Gastrocnemius medialis (tissue), 4 donors: ENCODE data around the gene RANGRF. TPM values are rescaled to one million over a fixed set of nuclear protein-coding genes. Genes with fewer than 3 reads are reported as not detected.

Source experiments
- ATAC-seq, 2 donors: fragments of 150-250 bp; one replicate each; pipeline ENCODE4 v1.9.1; 2016
- DNase-seq, 2 donors: peaks; one replicate each; pipeline ENCODE4 v3.0.0-alpha.2; 2019
- H3K27ac ChIP-seq, 4 donors: fragments of 200-600 bp; sonication (generic); 1 replicate in 1 of 4; 2 replicates in 3 of 4; pipeline ENCODE4 v1.5.1; 2016 to 2018; ENCODE audit warnings: mild to moderate bottlenecking in 2 of 4, moderate library complexity in 1 of 4
- H3K27me3 ChIP-seq, 3 donors: fragments of 200-600 bp; sonication (generic) in 2 of 3; 1 replicate in 1 of 3; 2 replicates in 2 of 3; pipeline versions ENCODE4 v1.5.1 to v1.6.0; 2016 to 2019; ENCODE audit warnings: mild to moderate bottlenecking in 1 of 3, moderate library complexity in 1 of 3
- H3K36me3 ChIP-seq, 2 donors: fragments of 200-600 bp; sonication (generic) in 1 of 2; one replicate each; pipeline ENCODE4 v1.5.1; 2017 to 2018
- H3K4me1 ChIP-seq, 2 donors: fragments of 200-600 bp; sonication (generic) in 1 of 2; one replicate each; pipeline ENCODE4 v1.5.1; 2016 to 2017; ENCODE audit warnings: mild to moderate bottlenecking in 2 of 2
- H3K4me3 ChIP-seq, 4 donors: fragments of 200-600 bp; sonication (generic) in 3 of 4; 1 replicate in 1 of 4; 2 replicates in 3 of 4; pipeline ENCODE4 v1.5.1; 2016 to 2019; ENCODE audit warnings: mild to moderate bottlenecking in 2 of 4
- H3K9me3 ChIP-seq, 3 donors: fragments of 200-600 bp; sonication (generic) in 2 of 3; 1 replicate in 1 of 3; 2 replicates in 2 of 3; pipeline ENCODE4 v1.5.1; 2016 to 2019
- CTCF ChIP-seq, 5 experiments: fragments of 450-650 bp in 3 of 5; fragments of 200-600 bp in 2 of 5; sonication (generic) in 2 of 5; IDR thresholded peaks in 4 of 5; conservative IDR thresholded peaks in 1 of 5; 1 replicate in 4 of 5; 2 replicates in 1 of 5; pipeline ENCODE4 v1.5.1; 2016 to 2019; ENCODE audit warnings: antibody characterized with exemption in 5 of 5, mild to moderate bottlenecking in 3 of 5, moderate library complexity in 3 of 5
- POLR2A ChIP-seq, 2 donors: fragments of 450-650 bp; IDR thresholded peaks; one replicate each; pipeline ENCODE4 v1.6.1; 2017; ENCODE audit warnings: antibody characterized with exemption in 2 of 2, mild to moderate bottlenecking in 2 of 2, moderate library complexity in 2 of 2
- in situ Hi-C, 4 donors: fragments of 200-750 bp; cut with MboI; loops; one replicate each; pipeline versions ENCODE4 v1.15.0 to v1.8.0; 2017; ENCODE audit warnings: low sequenced_read_pairs in 4 of 4
- intact Hi-C: fragments of 100-400 bp; cut with DNase I; formaldehyde crosslinking; loops from one replicate; pipeline ENCODE4 v1.15.1; 2023; ENCODE audit warnings: low total_unique reads
- total RNA-seq, 4 donors: library from RNA; depleted of rRNA; stranded (reverse); fragments of >200 nt; gene quantifications; one replicate each; pipeline versions ENCODE4 v1.1.0 to v1.2.3, GENCODE V29; 2016

The RANGRF gene
- total RNA-seq, 4 donors from 2014 or later: 6.9 to 21.2 (median 15.4) TPM

GRCh38 chr17:8310601-8311123, 22.2 kb downstream of the RANGRF start:
- no peak for ATAC-seq
- intact Hi-C loops (no loop called here), in situ Hi-C loops (loop anchor here in 2 of 4 donors (25.0 kb wide), 1 partner anchor 223 kb away; the partner anchor contains the start of gene ALOX12B (in 2 of the 2))
- DNase-seq: no peak
- Histone ChIP-seq H3K36me3 (no peaks in the 10 kb centered on the region), H3K9me3 (no peaks in the 10 kb centered on the region), H3K27ac (peak overlapping the region in 3 of 4 donors; percentile 65 to 68 (median 67)), H3K27me3 (peaks cover 7 to 26% (median 15%) of the 10 kb centered on the region in 3 donors), H3K4me3 (peak overlapping the region; percentile 30 to 50 (median 36)), H3K4me1 (no peaks in the 10 kb centered on the region)
- TF ChIP-seq POLR2A (IDR thresholded peaks at IDR 0.05) (no peak), CTCF (IDR thresholded peaks at IDR 0.05 in 4 of 5, conservative IDR thresholded peaks at IDR 0.05 in 1 of 5) (no peak)

- DNase-seq (no peak), ATAC-seq (no peak)
- H3K36me3 ChIP-seq: no peaks in the 10 kb centered on the region
- H3K9me3 ChIP-seq: no peaks in the 10 kb centered on the region
- in situ Hi-C loops: loop anchor here in 2 of 4 donors (25.0 kb wide), 1 partner anchor 224 kb away; the partner anchor contains the start of gene ALOX12B (in 2 of the 2)
- peaks cover 13 to 30% (median 18%) of the 10 kb centered on the region in 3 donors for H3K27me3 ChIP-seq
- H3K4me3 ChIP-seq: peak overlapping the region in 3 of 4 donors; percentile 35 to 50 (median 36)
- intact Hi-C loops: no loop called here
- no peaks in the 10 kb centered on the region for H3K4me1 ChIP-seq
- TF ChIP-seq CTCF (IDR thresholded peaks at IDR 0.05 in 4 of 5, conservative IDR thresholded peaks at IDR 0.05 in 1 of 5) (no peak), POLR2A (IDR thresholded peaks at IDR 0.05) (no peak)
- peak overlapping the region in 3 of 4 donors; percentile 65 to 68 (median 67) for H3K27ac ChIP-seq
These were observed 22.8 kb downstream of the RANGRF start for GRCh38 chr17:8311131-8311790.

- DNase-seq (peak in 1 of 2 donors; percentile 3), ATAC-seq (no peak)
- Histone ChIP-seq H3K9me3 (no peaks in the 10 kb centered on the region), H3K4me3 (peak overlapping the region in 3 of 4 donors; percentile 13 to 50 (median 35)), H3K27me3 (peaks cover 15 to 30% (median 18%) of the 10 kb centered on the region in 3 donors), H3K27ac (peak overlapping the region in 1 of 4 donors; percentile 18), H3K36me3 (no peaks in the 10 kb centered on the region), H3K4me1 (no peaks in the 10 kb centered on the region)
- intact Hi-C loops (no loop called here), in situ Hi-C loops (loop anchor here in 2 of 4 donors (25.0 kb wide), 1 partner anchor 225 kb away; the partner anchor contains the start of gene ALOX12B (in 2 of the 2))
- no peak for TF ChIP-seq POLR2A (IDR thresholded peaks at IDR 0.05)
- TF ChIP-seq CTCF (IDR thresholded peaks at IDR 0.05 in 4 of 5, conservative IDR thresholded peaks at IDR 0.05 in 1 of 5): no peak
These were observed 23.8 kb downstream of the RANGRF start for GRCh38 chr17:8312251-8312650.

GRCh38 chr17:8312726-8313600, 24.5 kb downstream of the RANGRF start:
- H3K27ac ChIP-seq: no peak overlapping the region
- TF ChIP-seq POLR2A (IDR thresholded peaks at IDR 0.05) (no peak), CTCF (IDR thresholded peaks at IDR 0.05 in 4 of 5, conservative IDR thresholded peaks at IDR 0.05 in 1 of 5) (no peak)
- no peaks in the 10 kb centered on the region for H3K9me3 ChIP-seq
- H3K36me3 ChIP-seq: no peaks in the 10 kb centered on the region
- H3K4me3 ChIP-seq: peak overlapping the region in 2 of 4 donors; percentile 35 to 50
- in situ Hi-C loops: loop anchor here in 2 of 4 donors (25.0 kb wide), 1 partner anchor 226 kb away; the partner anchor contains the start of gene ALOX12B (in 2 of the 2)
- DNase-seq: no peak
- H3K4me1 ChIP-seq: no peaks in the 10 kb centered on the region
- intact Hi-C loops: no loop called here
- no peak for ATAC-seq
- H3K27me3 ChIP-seq: peaks cover 15 to 30% (median 18%) of the 10 kb centered on the region in 3 donors
